ENCODE measurements around the gene P3H4. TPM values are rescaled to one million over a fixed set of nuclear protein-coding genes. Genes with fewer than 3 reads are reported as not detected.

Gene P3H4
- total and polyA plus RNA-seq, 10 of the 15 experiments (the other 5 are each of a cell fraction or from before 2014, with no cell fraction given) = 0.32 to 1.1 (median 0.64) TPM; not detected in 1

DNA sequence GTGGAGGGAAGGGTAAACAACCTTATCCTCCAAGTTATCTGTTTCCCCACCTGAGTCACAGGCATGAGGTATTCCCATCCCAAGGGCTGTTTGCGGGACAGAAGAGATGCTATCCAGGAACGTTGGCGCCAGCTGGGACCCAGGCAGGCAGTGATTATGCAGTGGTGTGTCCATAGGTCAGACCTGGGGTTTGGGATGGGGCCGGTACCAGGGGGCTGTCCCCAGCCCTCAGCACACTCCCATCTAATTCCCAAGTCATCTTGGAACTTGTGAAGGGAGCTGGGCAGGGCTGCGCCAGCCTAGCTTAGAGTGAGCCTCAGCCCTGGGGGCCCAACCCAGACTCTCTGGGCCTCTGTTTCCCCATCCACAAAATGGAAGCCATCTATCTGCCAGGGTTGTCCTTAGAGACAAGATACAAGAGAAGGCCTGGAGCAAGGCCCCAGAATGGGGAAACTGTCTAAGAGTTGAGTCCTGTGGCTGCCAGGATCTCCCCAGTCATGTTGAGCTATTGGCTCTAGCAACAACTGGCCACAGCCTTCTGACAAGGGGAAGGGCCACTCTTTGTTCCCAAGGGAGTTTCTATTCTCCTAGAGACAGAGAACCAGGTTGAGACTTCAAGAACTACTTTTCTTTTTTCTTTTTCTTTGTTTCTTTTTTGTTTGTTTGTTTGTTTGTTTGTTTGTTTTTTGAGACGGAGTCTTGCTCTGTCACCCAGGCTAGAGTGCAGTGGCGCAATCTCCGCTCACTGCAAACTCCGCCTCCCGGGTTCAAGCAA is 15.4 kb downstream of the P3H4 start:
- no peaks in the 10 kb centered on the region for H3K4me1 ChIP-seq (ENCODE audit: control insufficient read depth, insufficient read depth, low read length)
- no peak overlapping the region for H3K4me3 ChIP-seq
- ATAC-seq (no peak), FAIRE-seq (no peak), DNase-seq (ENCODE audit: low read depth, low spot score) (no peak)
- H3K9ac ChIP-seq (ENCODE audit: control insufficient read depth, insufficient read depth, low read length) = no peak overlapping the region
- SMC1A ChIA-PET (ENCODE audit: uncharacterized antibody, unreplicated experiment) = interaction anchor here (1.0 kb wide), 1 partner anchor 9 kb away, joined by 3 read pairs; the partner anchor contains the start of gene JUP
- TF ChIP-seq KLF5 (IDR thresholded peaks at IDR 0.05; ENCODE audit: partially characterized antibody) (no peak), RB1 (IDR thresholded peaks at IDR 0.05; ENCODE audit: borderline replicate concordance) (no peak), HCFC1 (IDR thresholded peaks at IDR 0.05; ENCODE audit: low read length) (no peak), FOXK2 (IDR thresholded peaks at IDR 0.05) (no peak), NR2C2 (IDR thresholded peaks at IDR 0.05; ENCODE audit: borderline replicate concordance, control insufficient read depth, insufficient read length, low read depth) (no peak), MEF2A (IDR thresholded peaks at IDR 0.05; ENCODE audit: insufficient read depth, low read depth, low read length) (no peak), ZNF24 (IDR thresholded peaks at IDR 0.05) (no peak), SMAD1 (IDR thresholded peaks at IDR 0.05; ENCODE audit: low read depth, partially characterized antibody) (no peak), CHD1 (IDR thresholded peaks at IDR 0.05; ENCODE audit: low read depth, low read length) (no peak), SUZ12 (IDR thresholded peaks at IDR 0.05; ENCODE audit: unreplicated experiment) (no peak), BRCA1 (IDR thresholded peaks at IDR 0.05; ENCODE audit: low read depth, low read length) (no peak)
- TF ChIP-seq, protein P1, sequence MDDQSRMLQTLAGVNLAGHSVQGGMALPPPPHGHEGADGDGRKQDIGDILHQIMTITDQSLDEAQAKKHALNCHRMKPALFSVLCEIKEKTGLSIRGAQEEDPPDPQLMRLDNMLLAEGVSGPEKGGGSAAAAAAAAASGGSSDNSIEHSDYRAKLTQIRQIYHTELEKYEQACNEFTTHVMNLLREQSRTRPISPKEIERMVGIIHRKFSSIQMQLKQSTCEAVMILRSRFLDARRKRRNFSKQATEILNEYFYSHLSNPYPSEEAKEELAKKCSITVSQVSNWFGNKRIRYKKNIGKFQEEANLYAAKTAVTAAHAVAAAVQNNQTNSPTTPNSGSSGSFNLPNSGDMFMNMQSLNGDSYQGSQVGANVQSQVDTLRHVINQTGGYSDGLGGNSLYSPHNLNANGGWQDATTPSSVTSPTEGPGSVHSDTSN (IDR thresholded peaks at IDR 0.05; ENCODE audit: insufficient replicate concordance, low read depth, low read length) = no peak
- H3K4me2 ChIP-seq (ENCODE audit: control insufficient read depth, insufficient read depth) = no peak overlapping the region
- H3K36me3 ChIP-seq (ENCODE audit: control insufficient read depth in 2 of 2, insufficient read depth in 2 of 2, low read length in 1 of 2) = no peaks in the 10 kb centered on the region
- RAD21 ChIA-PET (ENCODE audit: unreplicated experiment) = interaction anchor here (0.9 kb wide), 1 partner anchor 100 kb away, joined by 4 read pairs; no protein-coding TSS in a partner anchor
- no peaks in the 10 kb centered on the region for H3K9me3 ChIP-seq (replicated peaks; ENCODE audit: control insufficient read depth, insufficient read depth, low read length)
- no peaks in the 10 kb centered on the region for H4K20me1 ChIP-seq (ENCODE audit: control insufficient read depth, insufficient read depth)
- H3K79me2 ChIP-seq (ENCODE audit: control insufficient read depth, insufficient read depth, low read length) = no peaks in the 10 kb centered on the region
- BruUV-seq (replicated peaks) = no TSS peak
- POLR2A ChIA-PET = no interaction called here
- in situ Hi-C loops (cut with MboI) (no loop called here), intact Hi-C loops (cut with micrococcal nuclease; ENCODE audit: unreplicated experiment) (no loop called here)
- no peaks in the 10 kb centered on the region for H3K27me3 ChIP-seq (replicated peaks in 1 of 2; ENCODE audit: control insufficient read depth in 2 of 2, insufficient read depth in 2 of 2, low read length in 1 of 2)
- CTCF ChIA-PET = interaction anchor here (0.5 to 0.9 kb wide), 2 partner anchors 10 to 65 kb away, joined by 4 to 5 read pairs; partner anchors contain the start of gene JUP
- 60% methylated on average over 10 of the region's 10 CpGs for WGBS (ENCODE audit: insufficient coverage, insufficient replicate concordance, low lambda C conversion rate, missing lambda C conversion rate)
- no peak overlapping the region for H3K27ac ChIP-seq (ENCODE audit: control insufficient read depth, insufficient read depth)
- H2AFZ ChIP-seq (ENCODE audit: control insufficient read depth, low read depth, low read length) = no peak overlapping the region

Measured in GM12878 (cell line).